Thyroid gland (tissue), 4 donors: Measurements from ENCODE around the gene CD207.

ENCODE experiments used
- POLR2A ChIP-seq, 2 donors: fragments of 450-650 bp; IDR thresholded peaks; one replicate each; pipeline ENCODE4 v1.6.1; 2017; ENCODE audit warnings: antibody characterized with exemption in 2 of 2, mild to moderate bottlenecking in 2 of 2, moderate library complexity in 1 of 2
- TF ChIP-seq, protein P1 (sequence below), 6 experiments: fragments of 200-600 bp in 3 of 6; fragments of 450-650 bp in 3 of 6; sonication (generic) in 3 of 6; IDR thresholded peaks; one replicate each; pipeline ENCODE4 v1.5.1; 2016 to 2019; ENCODE audit warnings: antibody characterized with exemption in 6 of 6, mild to moderate bottlenecking in 2 of 6, inconsistent platforms in 1 of 6, moderate library complexity in 1 of 6

GRCh38 chr2:70834881-70835280, 735 bp downstream of the CD207 start:
- TF ChIP-seq, protein P1, sequence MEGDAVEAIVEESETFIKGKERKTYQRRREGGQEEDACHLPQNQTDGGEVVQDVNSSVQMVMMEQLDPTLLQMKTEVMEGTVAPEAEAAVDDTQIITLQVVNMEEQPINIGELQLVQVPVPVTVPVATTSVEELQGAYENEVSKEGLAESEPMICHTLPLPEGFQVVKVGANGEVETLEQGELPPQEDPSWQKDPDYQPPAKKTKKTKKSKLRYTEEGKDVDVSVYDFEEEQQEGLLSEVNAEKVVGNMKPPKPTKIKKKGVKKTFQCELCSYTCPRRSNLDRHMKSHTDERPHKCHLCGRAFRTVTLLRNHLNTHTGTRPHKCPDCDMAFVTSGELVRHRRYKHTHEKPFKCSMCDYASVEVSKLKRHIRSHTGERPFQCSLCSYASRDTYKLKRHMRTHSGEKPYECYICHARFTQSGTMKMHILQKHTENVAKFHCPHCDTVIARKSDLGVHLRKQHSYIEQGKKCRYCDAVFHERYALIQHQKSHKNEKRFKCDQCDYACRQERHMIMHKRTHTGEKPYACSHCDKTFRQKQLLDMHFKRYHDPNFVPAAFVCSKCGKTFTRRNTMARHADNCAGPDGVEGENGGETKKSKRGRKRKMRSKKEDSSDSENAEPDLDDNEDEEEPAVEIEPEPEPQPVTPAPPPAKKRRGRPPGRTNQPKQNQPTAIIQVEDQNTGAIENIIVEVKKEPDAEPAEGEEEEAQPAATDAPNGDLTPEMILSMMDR (IDR thresholded peaks at IDR 0.05) = no peak
- no peak for TF ChIP-seq POLR2A (IDR thresholded peaks at IDR 0.05)
